HG02642 (cell line): ENCODE measurements around the gene CES3.
"Not testable (repeated sequence)": the region's sequence is repeated elsewhere in the genome, so short reads cannot be mapped to it uniquely, and the experiment has no call there.

ENCODE experiments used
- ATAC-seq: cut with Tn5 transposase; IDR thresholded peaks from one replicate; pipeline ENCODE4 v1.9.1; 2021; ENCODE audit warnings: mild to moderate bottlenecking; ENCODE audit not compliant: unreplicated experiment, poor library complexity

The CES3 gene

DNA sequence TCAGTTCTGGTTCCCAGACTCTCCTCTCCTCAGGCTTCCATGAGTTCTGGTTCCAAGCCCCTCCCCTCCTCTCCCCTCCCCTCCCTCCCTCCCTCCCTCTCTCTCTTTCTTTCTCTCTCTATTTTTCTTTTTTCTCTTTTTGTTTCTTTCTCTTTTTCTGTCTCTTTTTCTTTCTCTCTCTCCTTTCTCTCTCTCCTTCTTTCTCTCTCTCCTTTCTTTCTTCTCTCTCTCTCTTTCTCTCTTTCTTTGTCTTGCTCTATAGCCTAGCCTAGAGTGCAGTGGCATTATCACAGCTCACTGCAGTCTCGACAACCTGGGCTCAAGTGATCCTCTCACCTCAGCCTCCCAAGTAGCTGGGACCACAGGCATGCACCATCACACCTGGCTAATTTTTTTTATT is 796 bp upstream of the CES3 start:
- ATAC-seq: no peak

DNA sequence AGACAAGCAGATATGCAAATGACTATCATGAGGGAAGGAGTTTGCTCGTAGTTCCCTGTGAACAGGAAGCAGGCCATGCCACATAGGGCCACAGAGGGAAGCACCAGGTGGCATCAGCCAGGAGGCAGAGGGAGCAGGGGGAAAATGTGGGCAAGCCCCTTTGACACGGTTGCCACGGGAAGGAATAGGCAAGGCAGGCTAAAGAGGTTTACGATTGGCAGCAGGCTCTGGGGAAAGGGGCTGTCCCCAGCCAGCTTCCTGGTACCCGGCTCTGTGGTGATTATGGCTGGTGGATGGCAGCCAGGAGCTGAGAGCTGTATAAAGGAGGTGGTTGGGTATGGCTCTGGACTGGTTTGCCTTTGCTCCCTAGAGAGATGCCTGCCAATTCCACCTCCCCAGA is 848 bp downstream of the CES3 start:
- no peak for ATAC-seq

- ATAC-seq: no peak
Measured at GRCh38 chr16:66964049-66964448, 3.0 kb downstream of the CES3 start.

GRCh38 chr16:66968847-66969246 is 7.8 kb downstream of the CES3 start:
- ATAC-seq: no peak

DNA sequence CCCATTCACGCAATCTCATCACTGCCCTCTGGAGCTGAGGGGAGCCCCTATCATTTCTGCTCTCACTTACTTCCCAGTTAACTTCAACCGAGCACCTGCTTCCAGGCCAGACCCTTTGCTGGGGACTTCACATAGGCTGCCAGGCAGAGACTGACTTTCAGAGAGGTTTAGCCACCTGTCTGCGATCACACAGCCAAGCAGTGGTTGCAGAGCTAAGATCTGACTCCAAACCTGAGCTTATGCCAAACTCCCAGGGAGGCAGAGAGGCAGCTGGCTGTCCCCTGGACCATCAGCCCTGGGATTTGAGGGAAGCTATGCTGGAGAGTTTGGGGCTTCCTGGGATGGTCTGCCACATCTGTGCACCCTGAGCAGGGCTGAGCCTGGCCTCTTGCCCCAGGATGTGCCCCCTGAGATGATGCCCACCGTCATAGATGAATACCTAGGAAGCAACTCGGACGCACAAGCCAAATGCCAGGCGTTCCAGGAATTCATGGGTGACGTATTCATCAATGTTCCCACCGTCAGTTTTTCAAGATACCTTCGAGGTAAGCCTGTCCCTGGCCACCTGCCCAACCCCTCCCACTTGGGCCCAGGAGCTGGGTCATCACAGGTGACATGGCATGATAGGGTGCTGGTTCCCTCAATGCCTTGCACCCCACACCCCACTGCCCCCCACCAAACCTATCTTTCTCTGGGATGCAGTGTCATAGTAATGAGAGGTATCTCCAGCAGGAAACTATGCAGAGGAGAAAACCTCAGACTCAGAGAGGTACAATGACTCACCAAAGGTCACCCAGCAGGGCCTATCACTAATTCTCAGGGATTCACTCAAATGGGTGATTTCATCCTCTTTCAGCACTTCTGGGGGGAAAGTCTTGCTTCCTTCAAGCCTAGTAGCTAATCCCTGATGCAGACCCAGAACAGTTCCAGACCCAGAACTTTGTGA is 10.0 kb downstream of the CES3 start:
- no peak for ATAC-seq

DNA sequence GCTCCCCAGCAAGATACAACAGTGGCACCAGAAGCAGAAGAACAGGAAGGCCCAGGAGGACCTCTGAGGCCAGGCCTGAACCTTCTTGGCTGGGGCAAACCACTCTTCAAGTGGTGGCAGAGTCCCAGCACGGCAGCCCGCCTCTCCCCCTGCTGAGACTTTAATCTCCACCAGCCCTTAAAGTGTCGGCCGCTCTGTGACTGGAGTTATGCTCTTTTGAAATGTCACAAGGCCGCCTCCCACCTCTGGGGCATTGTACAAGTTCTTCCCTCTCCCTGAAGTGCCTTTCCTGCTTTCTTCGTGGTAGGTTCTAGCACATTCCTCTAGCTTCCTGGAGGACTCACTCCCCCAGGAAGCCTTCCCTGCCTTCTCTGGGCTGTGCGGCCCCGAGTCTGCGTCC is 11.9 kb downstream of the CES3 start:
- ATAC-seq: no peak

GRCh38 chr16:66973716-66974115 is 12.7 kb downstream of the CES3 start:
- no peak for ATAC-seq

DNA sequence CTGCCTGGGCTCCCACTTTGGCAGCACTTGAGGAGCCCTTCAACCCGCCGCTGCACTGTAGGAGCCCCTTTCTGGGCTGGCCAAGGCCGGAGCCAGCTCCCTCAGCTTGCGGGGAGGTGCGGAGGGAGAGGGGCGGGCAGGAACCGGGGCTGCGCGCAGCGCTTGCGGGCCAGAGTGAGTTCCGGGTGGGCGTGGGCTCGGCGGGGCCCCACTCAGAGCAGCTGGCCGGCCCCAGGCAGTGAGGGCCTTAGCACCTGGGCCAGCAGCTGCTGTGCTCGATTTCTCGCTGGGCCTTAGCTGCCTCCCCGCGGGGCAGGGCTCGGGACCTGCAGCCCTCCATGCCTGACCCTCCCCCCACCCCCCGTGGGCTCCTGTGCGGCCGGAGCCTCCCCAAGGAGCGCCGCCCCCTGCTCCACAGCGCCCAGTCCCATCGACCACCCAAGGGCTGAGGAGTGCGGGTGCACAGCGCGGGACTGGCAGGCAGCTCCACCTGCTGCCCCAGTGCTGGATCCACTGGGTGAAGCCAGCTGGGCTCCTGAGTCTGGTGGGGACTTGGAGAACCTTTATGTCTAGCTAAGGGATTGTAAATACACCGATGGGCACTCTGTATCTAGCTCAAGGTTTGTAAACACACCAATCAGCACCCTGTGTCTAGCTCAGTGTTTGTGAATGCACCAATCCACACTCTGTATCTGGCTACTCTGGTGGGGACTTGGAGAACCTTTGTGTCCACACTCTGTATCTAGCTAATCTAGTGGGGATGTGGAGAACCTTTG is 13.3 kb downstream of the CES3 start:
- not testable (repeated sequence) for ATAC-seq

- ATAC-seq: not testable (repeated sequence)
Measured at GRCh38 chr16:66974932-66975246, 13.8 kb downstream of the CES3 start.

DNA sequence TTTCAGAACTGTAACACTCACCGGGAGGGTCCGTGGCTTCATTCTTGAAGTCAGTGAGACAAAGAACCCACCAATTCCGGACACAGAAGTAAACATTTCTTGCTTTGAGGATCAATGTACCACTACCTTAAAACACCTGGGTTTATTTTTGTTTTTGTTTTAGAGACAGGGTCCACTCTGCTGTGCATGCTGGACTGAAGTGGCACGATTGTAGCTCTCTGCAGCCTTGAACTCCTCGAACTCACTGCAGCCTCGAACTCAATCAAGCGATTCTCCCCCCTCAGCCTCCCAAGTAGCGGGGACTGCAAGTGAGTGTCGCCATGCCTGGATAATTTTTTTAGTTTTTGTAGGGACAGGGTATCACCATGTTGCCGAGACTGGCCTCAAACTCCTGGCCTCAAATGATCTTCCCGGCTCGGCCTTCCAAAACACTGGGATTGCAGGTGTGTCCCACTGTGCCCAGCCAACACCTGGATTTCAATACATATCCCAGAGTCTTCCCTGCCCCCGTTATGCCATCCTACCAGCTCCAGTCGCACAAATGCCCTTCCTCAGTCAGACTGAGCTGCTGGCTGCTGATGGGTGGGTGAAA is 14.3 kb downstream of the CES3 start:
- ATAC-seq: no peak

DNA sequence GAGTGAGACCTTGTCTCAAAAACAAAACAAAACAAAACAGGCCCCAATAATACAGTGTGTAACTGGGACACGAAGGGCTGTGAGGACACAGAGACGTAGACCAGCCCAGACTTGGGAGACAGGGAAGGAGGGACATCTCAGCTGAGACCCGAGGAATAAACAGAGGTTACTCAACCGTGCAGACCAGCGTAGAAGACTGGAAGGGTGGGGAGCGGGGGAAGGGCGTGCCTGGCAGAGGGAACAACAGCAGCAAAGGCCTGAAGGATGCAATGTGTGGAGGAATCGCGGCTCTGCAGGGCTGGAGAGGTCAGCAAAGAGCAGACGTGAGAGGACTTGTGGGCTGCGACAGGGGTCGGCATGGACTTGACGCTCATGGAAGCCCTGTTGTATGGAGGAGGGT is 15.7 kb downstream of the CES3 start:
- ATAC-seq: no peak

DNA sequence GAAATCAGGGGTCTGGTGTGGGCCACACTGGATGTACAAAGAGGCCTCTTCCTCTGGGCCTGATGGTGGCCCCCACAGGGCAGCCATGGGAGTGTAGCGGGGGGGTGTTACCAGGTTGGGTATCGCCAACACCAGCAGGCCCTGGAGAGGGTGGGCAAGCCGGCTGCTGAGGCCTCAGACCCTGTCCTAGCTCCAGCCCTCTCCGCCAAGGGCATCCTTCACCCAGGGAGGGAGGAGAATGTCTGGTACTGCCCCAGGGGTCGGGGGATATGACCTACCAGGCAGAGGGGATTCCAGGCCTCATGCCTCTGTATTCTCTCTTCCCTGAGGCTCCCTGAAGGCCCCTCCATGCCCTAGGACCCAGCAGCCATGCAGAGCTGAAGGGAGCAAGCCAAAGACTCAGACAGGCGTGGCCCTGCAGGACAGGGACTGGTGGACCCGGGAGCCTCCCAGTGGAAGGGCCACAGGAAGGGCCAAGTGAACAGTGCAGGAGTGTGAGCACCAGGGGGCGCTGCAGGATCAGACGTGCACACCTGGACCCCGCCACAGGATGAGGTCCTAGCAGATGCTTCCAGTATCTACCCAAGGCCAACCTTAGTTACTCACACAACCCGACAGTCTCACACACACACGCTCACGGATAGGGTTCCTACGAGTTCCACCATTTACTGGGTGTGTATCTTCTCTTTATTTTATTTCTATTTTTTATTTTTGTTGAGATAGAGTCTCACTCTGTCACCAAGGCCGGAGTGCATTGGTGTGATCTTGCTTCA is 16.5 kb downstream of the CES3 start:
- peak; percentile 86 for ATAC-seq

DNA sequence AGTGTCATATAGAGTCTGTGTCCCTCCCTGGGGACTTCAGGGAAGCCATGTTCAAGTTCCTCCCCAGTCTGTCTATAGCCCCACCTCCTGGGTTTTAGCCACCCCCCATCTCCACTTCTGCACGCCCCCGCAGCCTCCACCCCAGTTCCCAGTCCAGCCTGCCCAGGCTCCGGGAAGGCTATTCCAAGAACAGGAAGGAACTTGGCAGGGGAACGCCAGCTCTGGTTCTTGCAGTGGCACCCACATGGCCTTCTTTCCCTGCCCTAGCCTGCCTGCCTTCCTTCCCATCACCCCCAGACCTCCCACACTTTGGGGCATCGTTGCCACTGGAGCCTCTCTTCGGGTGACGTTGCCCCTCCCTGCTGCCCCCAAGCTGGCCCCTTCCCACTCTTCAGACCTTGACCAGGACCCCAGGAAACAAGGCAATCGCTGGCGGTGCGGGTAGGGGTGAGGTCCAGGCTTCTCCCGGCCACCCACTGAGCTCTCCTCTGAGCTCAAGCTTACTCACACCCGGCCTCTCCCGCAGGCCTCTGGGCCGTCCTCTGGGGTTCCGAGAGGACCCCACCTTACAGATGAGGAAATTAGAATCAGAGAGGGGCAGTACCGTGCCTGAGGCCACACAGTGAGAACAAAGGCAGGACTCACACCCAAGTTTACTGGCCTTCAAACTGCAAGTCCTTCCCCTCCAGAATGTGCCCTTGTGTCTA is 18.1 kb downstream of the CES3 start:
- no peak for ATAC-seq

- ATAC-seq: no peak
Measured at GRCh38 chr16:66983033-66983432, 22.0 kb downstream of the CES3 start.

GRCh38 chr16:66984892-66985311 is 23.8 kb downstream of the CES3 start:
- no peak for ATAC-seq

DNA sequence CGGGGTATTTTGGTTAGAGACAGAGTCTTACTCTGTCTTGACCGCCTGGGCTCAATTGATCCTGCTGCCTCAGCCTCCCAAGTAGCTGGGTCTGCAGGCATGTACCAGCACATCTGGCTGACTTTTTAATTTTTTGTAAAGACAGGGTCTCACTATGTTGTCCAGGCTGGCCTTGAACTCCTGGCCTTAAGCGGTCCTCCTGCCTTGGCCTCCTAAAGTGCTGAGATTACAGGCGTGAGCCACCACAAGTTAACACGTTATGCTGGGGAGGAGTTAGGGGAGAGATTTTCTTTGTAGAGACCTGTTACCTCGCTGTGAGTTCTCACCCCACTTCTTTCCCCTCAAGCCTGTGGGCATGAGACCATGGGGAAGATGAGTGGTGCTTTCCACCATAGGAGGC is 25.5 kb downstream of the CES3 start:
- ATAC-seq: no peak

DNA sequence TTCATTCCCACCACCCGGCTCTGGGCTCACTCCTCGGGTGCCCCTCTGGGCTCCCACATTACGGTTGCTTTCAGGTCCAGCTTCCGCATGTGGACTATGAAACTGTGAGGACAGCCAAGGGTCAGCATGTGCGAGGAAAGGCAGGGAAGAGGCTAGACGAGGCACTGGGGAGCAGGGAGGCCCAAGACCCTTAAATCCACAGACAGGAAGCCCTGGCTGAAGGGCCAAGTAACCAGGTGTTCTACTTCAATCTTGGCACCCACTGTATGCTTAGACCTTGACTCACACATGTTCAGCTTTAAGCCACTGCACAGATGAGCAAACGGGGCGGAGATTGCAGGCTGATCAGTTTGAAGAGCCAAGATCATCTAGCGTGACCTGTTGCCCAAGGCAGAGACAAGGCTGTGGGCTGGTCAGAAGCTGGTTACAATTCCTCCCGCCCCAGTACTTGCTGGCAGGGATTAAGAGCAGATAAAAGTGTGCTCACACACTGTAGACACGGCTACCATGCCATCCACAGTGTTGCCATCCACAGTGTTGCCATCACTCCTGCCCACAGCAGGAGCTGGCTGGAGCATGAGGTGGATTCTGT is 27.2 kb downstream of the CES3 start, which contains the start of gene CES4A:
Gene CES4A (plus strand): TSS at position 393 of the 592 bp plus-strand sequence. CDS start 184 bp downstream, at position 577.
- ATAC-seq: no peak

GRCh38 chr16:66991545-66992077 is 30.5 kb downstream of the CES3 start:
- ATAC-seq: no peak

DNA sequence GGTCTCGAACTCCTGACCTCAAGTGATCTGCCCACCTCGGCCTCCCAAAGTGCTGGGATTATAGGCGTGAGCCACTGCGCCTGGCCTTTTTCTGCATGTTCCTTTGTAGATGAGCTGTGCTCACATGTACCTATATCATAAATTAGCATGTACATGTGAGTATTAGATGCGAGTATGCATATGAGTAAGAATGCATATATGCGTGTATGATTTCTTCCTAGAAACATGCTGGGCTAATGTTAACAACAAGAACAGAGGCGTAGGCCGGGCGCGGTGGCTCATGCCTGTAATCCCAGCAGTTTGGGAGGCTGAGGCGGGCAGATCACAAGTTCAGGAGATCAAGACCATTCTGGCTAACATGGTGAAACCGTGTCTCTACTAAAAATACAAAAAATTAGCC is 32.5 kb downstream of the CES3 start:
- ATAC-seq: not testable (repeated sequence)
